Osteocyte (in vitro differentiated cells): Measurements from ENCODE around the gene CHN1. TPM values are rescaled to one million over a fixed set of nuclear protein-coding genes. Genes with fewer than 3 reads are reported as not detected.

Experiments used
- DNase-seq: peaks from one replicate; pipeline ENCODE4 v3.0.0; 2021; ENCODE audit warnings: mixed read lengths; ENCODE audit not compliant: unreplicated experiment; ENCODE audit errors: extremely low spot score
- H3K27ac Mint-ChIP-seq: one replicate; pipeline ENCODE4 v1.8.0; 2021; ENCODE audit warnings: mild to moderate bottlenecking, mixed read lengths; ENCODE audit not compliant: unreplicated experiment
- H3K27me3 Mint-ChIP-seq: one replicate; pipeline ENCODE4 v1.8.0; 2021; ENCODE audit warnings: mixed read lengths; ENCODE audit not compliant: unreplicated experiment
- H3K36me3 Mint-ChIP-seq: one replicate; pipeline ENCODE4 v1.8.0; 2021; ENCODE audit warnings: mixed read lengths; ENCODE audit not compliant: unreplicated experiment
- H3K4me1 Mint-ChIP-seq: one replicate; pipeline ENCODE4 v1.8.0; 2021; ENCODE audit warnings: mixed read lengths; ENCODE audit not compliant: unreplicated experiment
- H3K4me3 Mint-ChIP-seq: one replicate; pipeline ENCODE4 v1.8.0; 2021; ENCODE audit warnings: mild to moderate bottlenecking, moderate library complexity, mixed read lengths; ENCODE audit not compliant: unreplicated experiment
- H3K9me3 Mint-ChIP-seq: one replicate; pipeline ENCODE4 v1.8.0; 2021; ENCODE audit warnings: mixed read lengths; ENCODE audit not compliant: unreplicated experiment
- total RNA-seq: library from RNA; stranded (reverse); gene quantifications from 2 replicates; pipeline ENCODE4 v1.2.1, GENCODE V29; 2021
- TF ChIP-seq, protein P1 (sequence below): fragments of 200-600 bp; sonication (generic); IDR thresholded peaks from 2 replicates; pipeline ENCODE4 v1.5.0; 2021; ENCODE audit warnings: antibody characterized with exemption, mild to moderate bottlenecking, moderate library complexity

CHN1 gene
- total RNA-seq, 1 donor from 2014 or later, result 22.3 TPM

DNA sequence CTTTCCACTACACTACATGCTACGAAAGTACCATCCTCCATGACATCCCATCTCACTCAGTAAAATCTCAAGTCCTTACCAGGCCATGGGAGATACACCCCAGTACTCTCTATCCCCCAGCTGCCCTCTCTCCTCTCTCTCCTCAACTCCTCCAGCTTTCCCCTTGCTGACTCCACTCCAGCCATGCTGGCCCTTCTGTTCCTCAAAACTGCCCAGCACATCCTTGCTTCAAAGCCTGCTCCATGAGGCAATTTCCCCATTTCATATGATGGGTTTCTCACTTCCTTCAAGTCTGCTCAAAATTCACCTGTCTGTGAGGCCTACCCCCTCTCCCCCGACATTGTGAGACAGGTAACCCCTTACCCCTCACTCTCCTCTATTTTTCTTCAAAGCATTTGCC, 8.6 kb downstream of the CHN1 start:
- TF ChIP-seq, protein P1, sequence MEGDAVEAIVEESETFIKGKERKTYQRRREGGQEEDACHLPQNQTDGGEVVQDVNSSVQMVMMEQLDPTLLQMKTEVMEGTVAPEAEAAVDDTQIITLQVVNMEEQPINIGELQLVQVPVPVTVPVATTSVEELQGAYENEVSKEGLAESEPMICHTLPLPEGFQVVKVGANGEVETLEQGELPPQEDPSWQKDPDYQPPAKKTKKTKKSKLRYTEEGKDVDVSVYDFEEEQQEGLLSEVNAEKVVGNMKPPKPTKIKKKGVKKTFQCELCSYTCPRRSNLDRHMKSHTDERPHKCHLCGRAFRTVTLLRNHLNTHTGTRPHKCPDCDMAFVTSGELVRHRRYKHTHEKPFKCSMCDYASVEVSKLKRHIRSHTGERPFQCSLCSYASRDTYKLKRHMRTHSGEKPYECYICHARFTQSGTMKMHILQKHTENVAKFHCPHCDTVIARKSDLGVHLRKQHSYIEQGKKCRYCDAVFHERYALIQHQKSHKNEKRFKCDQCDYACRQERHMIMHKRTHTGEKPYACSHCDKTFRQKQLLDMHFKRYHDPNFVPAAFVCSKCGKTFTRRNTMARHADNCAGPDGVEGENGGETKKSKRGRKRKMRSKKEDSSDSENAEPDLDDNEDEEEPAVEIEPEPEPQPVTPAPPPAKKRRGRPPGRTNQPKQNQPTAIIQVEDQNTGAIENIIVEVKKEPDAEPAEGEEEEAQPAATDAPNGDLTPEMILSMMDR, result no peak
- H3K27me3 Mint-ChIP-seq, result peaks cover 5% of the 10 kb centered on the region

DNA sequence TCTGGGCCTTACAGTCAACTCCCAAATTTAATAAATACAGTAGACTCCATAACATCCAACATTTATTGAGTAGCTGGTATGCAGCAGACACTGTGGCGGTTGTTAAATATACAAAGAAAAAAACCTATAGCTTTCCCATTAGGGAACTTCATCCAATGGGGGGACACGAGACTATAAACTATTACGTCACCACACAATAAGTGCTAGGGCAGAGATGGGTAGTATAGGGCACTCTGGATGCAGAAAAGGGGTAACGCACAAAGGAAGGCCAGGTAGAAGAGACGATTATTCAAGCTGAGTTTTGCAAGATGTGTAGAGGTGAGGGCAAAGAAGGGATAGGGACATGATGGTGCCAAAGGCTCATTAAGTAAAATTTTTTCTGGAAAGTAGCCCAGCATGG, 10.8 kb downstream of the CHN1 start:
- Mint-ChIP-seq H3K36me3 (peaks cover 2% of the 10 kb centered on the region), H3K27me3 (no peaks in the 10 kb centered on the region), H3K27ac (no peak overlapping the region), H3K4me3 (no peak overlapping the region), H3K4me1 (peaks cover 38% of the 10 kb centered on the region), H3K9me3 (no peaks in the 10 kb centered on the region)
- TF ChIP-seq, protein P1, result no peak
- no peak for DNase-seq

More for the DNA sequence above, 8.6 kb downstream of the CHN1 start:
- peaks cover 28% of the 10 kb centered on the region for H3K4me1 Mint-ChIP-seq
- peak overlapping the region; percentile 79 for H3K27ac Mint-ChIP-seq
- no peaks in the 10 kb centered on the region for H3K9me3 Mint-ChIP-seq
- DNase-seq, result no peak
- no peak overlapping the region for H3K4me3 Mint-ChIP-seq
- H3K36me3 Mint-ChIP-seq, result no peaks in the 10 kb centered on the region

DNA sequence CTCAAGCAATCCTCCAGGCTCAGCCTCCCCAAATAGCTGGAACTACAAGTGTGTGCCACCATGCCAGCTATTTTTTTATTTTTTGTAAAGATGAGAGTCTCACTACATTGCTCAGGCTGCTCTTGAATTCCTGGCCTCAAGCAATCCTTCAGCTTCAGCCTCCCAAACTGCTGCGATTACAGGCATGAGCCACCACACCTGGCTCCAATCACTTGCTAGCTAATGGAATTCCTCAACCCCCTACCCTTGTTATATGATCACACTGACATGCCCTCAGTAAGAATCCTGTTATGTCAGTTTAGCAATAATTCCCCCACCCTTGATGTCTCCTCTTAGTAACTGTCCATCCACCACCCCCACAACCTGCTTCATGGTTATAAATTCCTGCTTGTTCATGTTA, 12.3 kb downstream of the CHN1 start:
- no peaks in the 10 kb centered on the region for H3K27me3 Mint-ChIP-seq
- peaks cover 2% of the 10 kb centered on the region for H3K36me3 Mint-ChIP-seq
- H3K9me3 Mint-ChIP-seq, result no peaks in the 10 kb centered on the region
- DNase-seq, result no peak
- H3K4me3 Mint-ChIP-seq, result no peak overlapping the region
- peaks cover 29% of the 10 kb centered on the region for H3K4me1 Mint-ChIP-seq
- no peak overlapping the region for H3K27ac Mint-ChIP-seq
- TF ChIP-seq, protein P1, result no peak

DNA sequence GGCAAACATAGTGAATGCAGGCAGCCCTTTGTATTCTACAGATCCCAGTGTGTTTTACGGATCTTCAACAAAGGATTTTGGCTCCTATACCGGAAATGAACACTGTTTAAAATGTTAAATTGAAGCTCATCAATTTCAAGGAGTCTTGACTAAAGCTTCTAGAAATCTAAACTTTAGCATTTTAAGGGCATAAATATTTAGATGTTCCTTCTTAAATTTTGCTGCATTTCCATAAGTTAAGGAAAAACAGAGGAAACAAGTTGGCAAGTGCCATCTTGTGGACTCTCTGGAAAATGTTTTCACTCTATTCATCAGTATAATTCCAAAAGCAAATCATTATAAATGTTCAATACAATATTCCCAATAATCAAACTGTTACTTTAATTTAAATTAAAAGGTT, 19.6 kb downstream of the CHN1 start:
- Mint-ChIP-seq H3K4me1 (peaks cover 31% of the 10 kb centered on the region), H3K9me3 (no peaks in the 10 kb centered on the region), H3K27me3 (no peaks in the 10 kb centered on the region), H3K36me3 (peaks cover 2% of the 10 kb centered on the region), H3K27ac (no peak overlapping the region), H3K4me3 (no peak overlapping the region)
- DNase-seq, result no peak
- TF ChIP-seq, protein P1, result peak; percentile 77

DNA sequence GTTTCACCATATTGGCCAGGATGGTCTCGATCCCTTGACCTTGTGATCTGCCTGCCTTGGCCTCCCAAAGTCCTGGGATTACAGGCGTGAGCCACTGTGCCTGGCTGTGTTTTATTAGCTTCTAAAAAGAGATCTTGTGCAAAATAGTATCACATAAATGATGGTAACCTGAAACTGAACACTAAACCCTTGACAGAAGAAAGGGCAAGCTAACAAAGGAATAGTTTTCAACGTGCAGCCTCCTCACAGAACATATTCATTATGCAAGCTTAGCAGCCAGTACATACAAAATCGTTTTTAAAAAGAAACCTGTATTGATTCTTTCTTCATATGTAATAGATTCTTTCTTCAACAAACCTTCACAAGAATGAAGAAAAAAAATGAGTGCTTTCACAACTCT, 20.6 kb downstream of the CHN1 start:
- Mint-ChIP-seq H3K27me3 (no peaks in the 10 kb centered on the region), H3K27ac (peak overlapping the region; percentile 29), H3K4me3 (no peak overlapping the region), H3K4me1 (peaks cover 22% of the 10 kb centered on the region), H3K36me3 (peaks cover 2% of the 10 kb centered on the region), H3K9me3 (no peaks in the 10 kb centered on the region)
- DNase-seq, result no peak
- TF ChIP-seq, protein P1, result no peak
